ENCODE results near the gene ZNF398.

Gene ZNF398

DNA sequence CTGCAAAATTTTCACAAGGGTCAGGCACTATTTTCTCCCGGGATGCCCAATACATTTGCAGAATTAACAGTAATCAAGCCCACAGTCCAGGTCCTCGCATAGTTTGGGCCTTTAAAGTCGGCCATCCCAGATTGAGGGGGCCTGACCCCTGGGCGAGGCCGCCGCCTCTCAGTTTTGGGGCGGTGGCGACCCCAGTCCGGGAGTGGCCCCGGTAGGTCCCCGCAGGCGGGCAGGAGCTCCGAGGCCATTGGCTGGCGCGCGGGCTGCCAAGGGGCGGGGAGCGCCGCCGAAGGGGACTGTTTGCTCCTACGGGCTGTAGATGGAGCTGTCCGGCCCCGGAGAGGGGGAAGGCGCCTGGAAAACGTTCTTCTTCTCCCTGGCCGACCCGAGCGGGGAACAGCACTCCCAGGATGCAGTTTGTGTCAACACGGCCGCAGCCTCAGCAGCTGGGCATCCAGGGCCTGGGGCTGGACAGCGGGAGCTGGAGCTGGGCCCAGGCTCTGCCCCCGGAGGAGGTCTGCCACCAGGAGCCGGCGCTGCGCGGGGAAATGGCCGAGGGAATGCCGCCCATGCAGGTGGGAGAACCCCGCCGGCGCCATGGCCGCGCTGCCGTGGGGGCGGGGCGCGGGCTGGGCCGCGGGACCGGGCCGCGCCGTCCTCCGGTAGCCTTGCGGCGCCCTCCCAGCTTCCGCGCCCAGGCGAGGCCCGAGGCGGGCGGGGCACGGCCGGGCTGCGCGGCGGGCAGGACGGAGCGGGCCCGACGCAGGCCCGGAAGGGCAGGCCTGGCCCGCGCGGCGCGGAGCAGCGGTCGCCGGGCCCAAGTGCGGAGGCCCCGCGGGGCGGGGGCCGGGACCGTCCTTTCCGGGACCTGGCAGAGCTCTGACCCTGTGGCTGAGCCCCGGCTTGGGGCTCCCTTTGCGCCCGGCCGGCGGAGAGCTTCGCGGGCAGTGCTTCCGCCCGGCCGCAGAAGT is 48.2 kb downstream of the ZNF398 start, which contains the start of gene ZNF282 (continued):
- TF ChIP-seq HOXA7 (CRISPR knock-in tag; IDR thresholded peaks at IDR 0.05; ENCODE audit: borderline replicate concordance) (no peak), KLF8 (tag by site-specific recombination; IDR thresholded peaks at IDR 0.05) (peak; percentile 96), ZNF521 (tag by site-specific recombination; IDR thresholded peaks at IDR 0.05) (no peak), ZNF335 (tag by site-specific recombination; conservative IDR thresholded peaks at IDR 0.05) (peak; percentile 93), PRDM1 (tag by site-specific recombination; IDR thresholded peaks at IDR 0.05) (no peak), REPIN1 (tag by site-specific recombination; IDR thresholded peaks at IDR 0.05; ENCODE audit: low read depth) (no peak), ZNF19 (tag by site-specific recombination; IDR thresholded peaks at IDR 0.05; ENCODE audit: low read depth) (no peak), ZNF132 (tag by site-specific recombination; IDR thresholded peaks at IDR 0.05; ENCODE audit: borderline replicate concordance) (no peak), ZNF560 (tag by site-specific recombination; IDR thresholded peaks at IDR 0.05; ENCODE audit: borderline replicate concordance) (no peak), ZSCAN23 (tag by site-specific recombination; IDR thresholded peaks at IDR 0.05) (no peak), ZNF341 (tag by site-specific recombination; IDR thresholded peaks at IDR 0.05; ENCODE audit: low read depth) (peak; percentile 90), ZNF561 (tag by site-specific recombination; IDR thresholded peaks at IDR 0.05; ENCODE audit: borderline replicate concordance) (peak; percentile 93), ZNF610 (tag by site-specific recombination; IDR thresholded peaks at IDR 0.05; ENCODE audit: borderline replicate concordance) (peak; percentile 55; the same call in 1 of the 2 replicates), ZNF501 (tag by site-specific recombination; IDR thresholded peaks at IDR 0.05) (peak; percentile 81; the same call in 1 of the 2 replicates), ZNF624 (tag by site-specific recombination; IDR thresholded peaks at IDR 0.05) (no peak), GLIS1 (tag by site-specific recombination; IDR thresholded peaks at IDR 0.05) (peak; percentile 73), ZFP37 (tag by site-specific recombination; IDR thresholded peaks at IDR 0.05) (peak; percentile 73), ZNF433 (tag by site-specific recombination; IDR thresholded peaks at IDR 0.05; ENCODE audit: low read depth) (no peak)
- TF ChIP-seq, protein P1, sequence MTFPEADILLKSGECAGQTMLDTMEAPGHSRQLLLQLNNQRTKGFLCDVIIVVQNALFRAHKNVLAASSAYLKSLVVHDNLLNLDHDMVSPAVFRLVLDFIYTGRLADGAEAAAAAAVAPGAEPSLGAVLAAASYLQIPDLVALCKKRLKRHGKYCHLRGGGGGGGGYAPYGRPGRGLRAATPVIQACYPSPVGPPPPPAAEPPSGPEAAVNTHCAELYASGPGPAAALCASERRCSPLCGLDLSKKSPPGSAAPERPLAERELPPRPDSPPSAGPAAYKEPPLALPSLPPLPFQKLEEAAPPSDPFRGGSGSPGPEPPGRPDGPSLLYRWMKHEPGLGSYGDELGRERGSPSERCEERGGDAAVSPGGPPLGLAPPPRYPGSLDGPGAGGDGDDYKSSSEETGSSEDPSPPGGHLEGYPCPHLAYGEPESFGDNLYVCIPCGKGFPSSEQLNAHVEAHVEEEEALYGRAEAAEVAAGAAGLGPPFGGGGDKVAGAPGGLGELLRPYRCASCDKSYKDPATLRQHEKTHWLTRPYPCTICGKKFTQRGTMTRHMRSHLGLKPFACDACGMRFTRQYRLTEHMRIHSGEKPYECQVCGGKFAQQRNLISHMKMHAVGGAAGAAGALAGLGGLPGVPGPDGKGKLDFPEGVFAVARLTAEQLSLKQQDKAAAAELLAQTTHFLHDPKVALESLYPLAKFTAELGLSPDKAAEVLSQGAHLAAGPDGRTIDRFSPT (tag by site-specific recombination; IDR thresholded peaks at IDR 0.05): peak; percentile 87
- TF ChIP-seq, protein P2, sequence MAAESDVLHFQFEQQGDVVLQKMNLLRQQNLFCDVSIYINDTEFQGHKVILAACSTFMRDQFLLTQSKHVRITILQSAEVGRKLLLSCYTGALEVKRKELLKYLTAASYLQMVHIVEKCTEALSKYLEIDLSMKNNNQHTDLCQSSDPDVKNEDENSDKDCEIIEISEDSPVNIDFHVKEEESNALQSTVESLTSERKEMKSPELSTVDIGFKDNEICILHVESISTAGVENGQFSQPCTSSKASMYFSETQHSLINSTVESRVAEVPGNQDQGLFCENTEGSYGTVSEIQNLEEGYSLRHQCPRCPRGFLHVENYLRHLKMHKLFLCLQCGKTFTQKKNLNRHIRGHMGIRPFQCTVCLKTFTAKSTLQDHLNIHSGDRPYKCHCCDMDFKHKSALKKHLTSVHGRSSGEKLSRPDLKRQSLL (tag by site-specific recombination; IDR thresholded peaks at IDR 0.05): peak; percentile 81
- TF ChIP-seq, protein P3, sequence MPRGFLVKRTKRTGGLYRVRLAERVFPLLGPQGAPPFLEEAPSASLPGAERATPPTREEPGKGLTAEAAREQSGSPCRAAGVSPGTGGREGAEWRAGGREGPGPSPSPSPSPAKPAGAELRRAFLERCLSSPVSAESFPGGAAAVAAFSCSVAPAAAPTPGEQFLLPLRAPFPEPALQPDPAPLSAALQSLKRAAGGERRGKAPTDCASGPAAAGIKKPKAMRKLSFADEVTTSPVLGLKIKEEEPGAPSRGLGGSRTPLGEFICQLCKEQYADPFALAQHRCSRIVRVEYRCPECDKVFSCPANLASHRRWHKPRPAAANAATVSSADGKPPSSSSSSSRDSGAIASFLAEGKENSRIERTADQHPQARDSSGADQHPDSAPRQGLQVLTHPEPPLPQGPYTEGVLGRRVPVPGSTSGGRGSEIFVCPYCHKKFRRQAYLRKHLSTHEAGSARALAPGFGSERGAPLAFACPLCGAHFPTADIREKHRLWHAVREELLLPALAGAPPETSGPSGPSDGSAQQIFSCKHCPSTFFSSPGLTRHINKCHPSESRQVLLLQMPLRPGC (tag by site-specific recombination; IDR thresholded peaks at IDR 0.05): 0 out of 2 replicates have a peak, but pooled peaks have one; percentile 36
- TF ChIP-seq, protein P4, sequence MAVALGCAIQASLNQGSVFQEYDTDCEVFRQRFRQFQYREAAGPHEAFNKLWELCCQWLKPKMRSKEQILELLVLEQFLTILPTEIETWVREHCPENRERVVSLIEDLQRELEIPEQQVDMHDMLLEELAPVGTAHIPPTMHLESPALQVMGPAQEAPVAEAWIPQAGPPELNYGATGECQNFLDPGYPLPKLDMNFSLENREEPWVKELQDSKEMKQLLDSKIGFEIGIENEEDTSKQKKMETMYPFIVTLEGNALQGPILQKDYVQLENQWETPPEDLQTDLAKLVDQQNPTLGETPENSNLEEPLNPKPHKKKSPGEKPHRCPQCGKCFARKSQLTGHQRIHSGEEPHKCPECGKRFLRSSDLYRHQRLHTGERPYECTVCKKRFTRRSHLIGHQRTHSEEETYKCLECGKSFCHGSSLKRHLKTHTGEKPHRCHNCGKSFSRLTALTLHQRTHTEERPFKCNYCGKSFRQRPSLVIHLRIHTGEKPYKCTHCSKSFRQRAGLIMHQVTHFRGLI (tag by site-specific recombination; IDR thresholded peaks at IDR 0.05): no peak
- TF ChIP-seq, protein P5, sequence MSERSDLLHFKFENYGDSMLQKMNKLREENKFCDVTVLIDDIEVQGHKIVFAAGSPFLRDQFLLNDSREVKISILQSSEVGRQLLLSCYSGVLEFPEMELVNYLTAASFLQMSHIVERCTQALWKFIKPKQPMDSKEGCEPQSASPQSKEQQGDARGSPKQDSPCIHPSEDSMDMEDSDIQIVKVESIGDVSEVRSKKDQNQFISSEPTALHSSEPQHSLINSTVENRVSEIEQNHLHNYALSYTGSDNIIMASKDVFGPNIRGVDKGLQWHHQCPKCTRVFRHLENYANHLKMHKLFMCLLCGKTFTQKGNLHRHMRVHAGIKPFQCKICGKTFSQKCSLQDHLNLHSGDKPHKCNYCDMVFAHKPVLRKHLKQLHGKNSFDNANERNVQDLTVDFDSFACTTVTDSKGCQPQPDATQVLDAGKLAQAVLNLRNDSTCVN (tag by site-specific recombination; optimal IDR thresholded peaks at IDR 0.05): peak; percentile 89

Measured in HEK293 (cell line).